Activated CD8-positive, alpha-beta T cell treated with anti-CD3 and anti-CD28 coated beads, Interleukin-2, amount 10 ng/mL, durations not matched to agents 7 days and 5 days (primary cell): Measurements from ENCODE around the gene CARD14. TPM values are rescaled to one million over a fixed set of nuclear protein-coding genes. Genes with fewer than 3 reads are reported as not detected.

Experiments
- ATAC-seq: fragments of 150-1000 bp; cut with Tn5 transposase; one replicate; pipeline ENCODE4 v1.10.0; 2021; ENCODE audit warnings: moderate library complexity
- CTCF ChIA-PET: fragments of 350-600 bp; sonication (Branson Sonifier 250); formaldehyde crosslinking; loops from one replicate; lab custom pipeline; 2021; ENCODE audit warnings: antibody characterized with exemption; lab: Charles Lee
- POLR2A ChIA-PET: fragments of 350-600 bp; sonication (Branson Sonifier 250); formaldehyde crosslinking; loops from one replicate; lab custom pipeline; 2021; ENCODE audit warnings: antibody characterized with exemption; lab: Charles Lee
- DNase-seq: peaks from one replicate; pipeline ENCODE4 v3.0.0-alpha.2; 2020
- H3K27ac Mint-ChIP-seq: one replicate; pipeline ENCODE4 v1.8.0; 2021; ENCODE audit warnings: mild to moderate bottlenecking, mixed read lengths
- H3K27me3 Mint-ChIP-seq: one replicate; pipeline ENCODE4 v1.8.0; 2021; ENCODE audit warnings: low read depth, mixed read lengths
- H3K36me3 Mint-ChIP-seq: one replicate; pipeline ENCODE4 v1.8.0; 2021; ENCODE audit warnings: low read depth, mixed read lengths
- H3K4me1 Mint-ChIP-seq: one replicate; pipeline ENCODE4 v1.8.0; 2021; ENCODE audit warnings: low read depth, mixed read lengths
- H3K4me3 Mint-ChIP-seq: one replicate; pipeline ENCODE4 v1.8.0; 2021; ENCODE audit warnings: mild to moderate bottlenecking, mixed read lengths
- H3K9me3 Mint-ChIP-seq: one replicate; pipeline ENCODE4 v1.8.0; 2022; ENCODE audit warnings: mixed read lengths; ENCODE audit not compliant: insufficient read depth
- total RNA-seq, 2 experiments: library from RNA; stranded (reverse); gene quantifications; one replicate each; pipeline ENCODE4 v1.2.3, GENCODE V29; 2021

The CARD14 gene
- total RNA-seq, 2 experiments from 2014 or later, result not detected

DNA sequence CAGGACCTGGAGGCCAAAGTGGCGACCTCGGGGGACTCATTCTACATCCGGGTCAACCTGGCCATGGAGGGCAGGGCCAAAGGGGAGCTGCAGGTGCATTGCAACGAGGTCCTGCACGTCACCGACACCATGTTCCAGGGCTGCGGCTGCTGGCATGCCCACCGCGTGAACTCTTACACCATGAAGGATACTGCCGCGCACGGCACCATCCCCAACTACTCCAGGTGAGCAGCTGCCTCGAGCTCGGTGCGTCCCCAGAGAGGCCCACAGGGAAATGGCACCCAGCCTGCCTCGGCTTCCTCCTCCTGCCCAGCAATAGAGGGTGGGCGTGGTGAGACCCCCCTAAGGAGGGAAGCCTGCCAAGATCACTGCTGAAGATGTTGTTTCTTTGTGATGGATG lies 32.4 kb downstream of the CARD14 start:
- ATAC-seq (no peak), DNase-seq (no peak)
- H3K27me3 Mint-ChIP-seq, result no peaks in the 10 kb centered on the region
- POLR2A ChIA-PET, result interaction anchor here (0.7 kb wide), 1 partner anchor 38 kb away, joined by 3 read pairs; no protein-coding TSS in a partner anchor
- no peak overlapping the region for H3K27ac Mint-ChIP-seq
- CTCF ChIA-PET, result no interaction called here
- no peak overlapping the region for H3K4me3 Mint-ChIP-seq
- no peaks in the 10 kb centered on the region for H3K4me1 Mint-ChIP-seq
- H3K9me3 Mint-ChIP-seq, result no peaks in the 10 kb centered on the region
- no peaks in the 10 kb centered on the region for H3K36me3 Mint-ChIP-seq

DNA sequence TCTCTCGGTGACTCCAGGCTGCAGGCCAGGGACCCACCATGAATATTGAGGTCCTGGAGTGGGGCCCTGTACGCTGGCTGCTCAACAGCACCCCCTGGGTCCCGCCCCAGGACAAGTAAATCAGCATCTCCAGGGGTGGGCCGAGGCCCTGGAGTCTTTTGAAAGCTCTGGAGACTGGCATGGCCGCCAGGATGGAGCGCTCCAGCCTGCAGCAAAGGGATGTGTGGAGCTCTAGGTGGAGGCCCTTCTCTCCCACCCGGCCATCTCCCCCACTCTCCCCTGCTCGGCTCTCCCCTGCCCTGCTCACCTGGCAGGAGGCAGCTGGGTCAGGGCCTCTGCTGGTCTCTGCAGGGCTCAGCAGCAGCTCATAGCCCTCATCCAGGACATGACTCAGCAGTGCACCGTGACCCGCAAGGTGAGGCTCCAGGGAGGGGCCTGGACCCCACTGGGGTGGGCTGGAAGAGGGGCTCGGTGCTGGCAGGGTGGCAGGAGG lies 33.7 kb downstream of the CARD14 start:
- ChIA-PET POLR2A (no interaction called here), CTCF (no interaction called here)
- H3K27ac Mint-ChIP-seq, result no peak overlapping the region
- H3K4me3 Mint-ChIP-seq, result no peak overlapping the region
- ATAC-seq (no peak), DNase-seq (no peak)
- H3K36me3 Mint-ChIP-seq, result no peaks in the 10 kb centered on the region
- no peaks in the 10 kb centered on the region for H3K27me3 Mint-ChIP-seq
- H3K4me1 Mint-ChIP-seq, result no peaks in the 10 kb centered on the region
- H3K9me3 Mint-ChIP-seq, result no peaks in the 10 kb centered on the region

DNA sequence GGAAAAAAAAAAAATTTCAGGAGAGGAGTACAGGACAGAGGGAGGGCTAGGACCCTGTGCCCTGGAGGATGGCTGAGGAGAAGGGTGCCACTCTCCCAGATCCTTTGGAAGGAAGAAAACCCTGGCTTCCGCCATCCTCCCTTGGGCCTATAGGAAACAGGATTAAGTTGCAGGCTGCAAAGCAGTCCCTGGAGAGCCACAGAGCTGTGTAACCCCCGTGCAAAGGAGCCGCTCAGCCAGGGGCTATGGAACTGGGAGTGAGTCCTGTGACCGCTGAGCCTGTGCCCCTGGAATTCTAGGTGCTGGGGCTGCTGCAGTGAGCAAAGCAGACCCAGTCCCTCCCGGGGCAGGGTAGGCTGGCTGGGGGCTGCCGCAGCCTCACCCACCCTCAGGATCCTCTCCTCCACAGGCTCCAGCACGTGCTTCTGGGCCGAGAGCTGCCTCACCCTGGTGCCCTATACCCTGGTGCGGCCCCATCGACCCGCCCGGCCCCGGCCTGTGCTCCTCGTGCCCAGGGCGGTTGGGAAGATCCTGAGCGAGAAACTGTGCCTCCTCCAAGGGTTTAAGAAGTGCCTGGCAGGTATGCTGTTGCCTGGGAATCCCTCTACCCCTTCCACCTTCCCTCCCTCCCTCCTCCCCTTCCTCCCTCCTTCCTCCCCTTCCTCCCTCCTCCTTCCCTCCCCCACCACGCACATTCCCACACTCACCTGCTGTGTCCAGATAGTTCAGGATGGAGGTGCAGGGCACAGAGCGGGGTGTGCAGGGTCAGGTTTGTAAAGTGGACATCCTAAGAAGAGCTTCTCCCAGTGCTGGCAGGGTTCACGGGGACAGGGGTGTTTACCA lies 35.0 kb downstream of the CARD14 start:
- ATAC-seq, result no peak
- H3K27me3 Mint-ChIP-seq, result no peaks in the 10 kb centered on the region
- no peak for DNase-seq
- POLR2A ChIA-PET, result no interaction called here
- CTCF ChIA-PET, result no interaction called here
- H3K4me1 Mint-ChIP-seq, result no peaks in the 10 kb centered on the region
- H3K9me3 Mint-ChIP-seq, result no peaks in the 10 kb centered on the region
- no peak overlapping the region for H3K4me3 Mint-ChIP-seq
- H3K36me3 Mint-ChIP-seq, result no peaks in the 10 kb centered on the region
- H3K27ac Mint-ChIP-seq, result no peak overlapping the region

DNA sequence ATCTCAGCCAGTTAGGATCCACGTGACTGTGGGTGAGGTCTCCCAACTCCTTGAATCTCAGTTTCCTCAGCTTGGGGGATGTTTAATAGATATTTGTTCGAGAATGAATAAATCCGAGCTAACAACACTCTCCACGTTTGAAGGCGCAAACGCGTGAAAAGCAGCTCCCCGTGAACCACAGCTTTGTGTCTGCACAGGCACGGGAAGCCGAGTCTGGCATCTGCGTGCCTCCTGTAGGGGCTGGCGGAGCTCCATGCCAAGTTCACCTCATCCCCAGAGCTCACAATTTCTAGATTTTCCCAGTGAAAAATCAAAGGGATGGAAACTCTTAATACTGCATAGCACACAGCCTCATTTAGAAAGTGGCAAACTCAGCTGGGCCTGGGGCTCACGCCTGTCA lies 36.0 kb downstream of the CARD14 start:
- CTCF ChIA-PET, result interaction anchor here (1.0 kb wide), 1 partner anchor 10 kb away, joined by 4 read pairs; no protein-coding TSS in a partner anchor
- no peak overlapping the region for H3K4me3 Mint-ChIP-seq
- no peak for ATAC-seq

DNA sequence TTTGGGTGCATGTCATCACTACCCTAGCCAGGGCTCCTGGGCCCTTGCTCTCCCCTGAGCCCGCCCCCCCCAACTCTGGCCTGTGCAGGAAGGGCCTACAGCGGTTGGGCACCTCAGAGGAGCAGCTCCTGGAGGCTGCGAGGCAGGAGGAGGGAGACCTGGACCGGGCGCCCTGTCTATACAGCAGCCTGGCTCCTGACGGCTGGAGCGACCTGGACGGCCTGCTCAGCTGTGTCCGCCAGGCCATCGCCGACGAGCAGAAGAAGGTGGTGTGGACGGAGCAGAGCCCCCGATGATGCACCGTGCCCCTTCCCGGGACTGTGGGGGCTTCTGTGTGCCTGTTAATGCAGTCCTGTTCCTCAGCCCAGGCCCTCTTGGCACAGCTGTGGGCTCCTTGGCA lies 38.2 kb downstream of the CARD14 start:
- Mint-ChIP-seq H3K27me3 (no peaks in the 10 kb centered on the region), H3K27ac (no peak overlapping the region), H3K9me3 (no peaks in the 10 kb centered on the region), H3K4me3 (no peak overlapping the region), H3K36me3 (no peaks in the 10 kb centered on the region), H3K4me1 (peaks cover 2% of the 10 kb centered on the region)
- CTCF ChIA-PET, result no interaction called here
- ATAC-seq (no peak), DNase-seq (no peak)
- POLR2A ChIA-PET, result interaction anchor here (0.6 kb wide), 1 partner anchor 59 kb away, joined by 3 read pairs; no protein-coding TSS in a partner anchor

More for the DNA sequence above, 36.0 kb downstream of the CARD14 start:
- no peaks in the 10 kb centered on the region for H3K9me3 Mint-ChIP-seq
- no peak for DNase-seq
- H3K36me3 Mint-ChIP-seq, result no peaks in the 10 kb centered on the region
- POLR2A ChIA-PET, result interaction anchor here (0.6 kb wide), 1 partner anchor 58 kb away, joined by 3 read pairs; no protein-coding TSS in a partner anchor
- H3K27me3 Mint-ChIP-seq, result no peaks in the 10 kb centered on the region
- H3K27ac Mint-ChIP-seq, result no peak overlapping the region
- no peaks in the 10 kb centered on the region for H3K4me1 Mint-ChIP-seq

DNA sequence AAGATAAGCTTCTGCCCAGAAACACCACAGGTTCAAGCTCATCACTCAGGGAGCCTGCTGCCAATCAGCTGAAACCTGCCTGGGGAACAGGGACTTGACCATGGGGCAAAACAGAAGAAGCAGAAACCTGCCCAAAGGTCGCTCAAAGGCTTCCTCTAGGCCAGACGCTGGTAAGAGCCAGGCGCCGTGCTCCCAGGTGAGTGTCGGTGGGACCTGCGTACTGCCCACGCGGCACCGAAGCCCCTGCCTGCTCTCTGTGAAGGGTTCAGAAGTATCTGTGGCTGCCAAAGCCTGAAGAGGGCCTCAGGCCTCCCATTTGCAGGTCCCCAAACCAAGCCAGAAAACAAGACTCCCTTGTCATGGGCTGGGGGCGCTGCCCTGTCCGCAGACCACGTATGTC lies 39.9 kb downstream of the CARD14 start:
- Mint-ChIP-seq H3K4me1 (peaks cover 6% of the 10 kb centered on the region), H3K27ac (no peak overlapping the region), H3K9me3 (no peaks in the 10 kb centered on the region), H3K27me3 (no peaks in the 10 kb centered on the region), H3K4me3 (no peak overlapping the region), H3K36me3 (no peaks in the 10 kb centered on the region)
- no peak for ATAC-seq
- no peak for DNase-seq
- ChIA-PET POLR2A (interaction anchor here (0.6 kb wide), 1 partner anchor 77 kb away, joined by 3 read pairs; no protein-coding TSS in a partner anchor), CTCF (interaction anchor here (1.0 kb wide), 1 partner anchor 57 kb away, joined by 4 read pairs; no protein-coding TSS in a partner anchor)

DNA sequence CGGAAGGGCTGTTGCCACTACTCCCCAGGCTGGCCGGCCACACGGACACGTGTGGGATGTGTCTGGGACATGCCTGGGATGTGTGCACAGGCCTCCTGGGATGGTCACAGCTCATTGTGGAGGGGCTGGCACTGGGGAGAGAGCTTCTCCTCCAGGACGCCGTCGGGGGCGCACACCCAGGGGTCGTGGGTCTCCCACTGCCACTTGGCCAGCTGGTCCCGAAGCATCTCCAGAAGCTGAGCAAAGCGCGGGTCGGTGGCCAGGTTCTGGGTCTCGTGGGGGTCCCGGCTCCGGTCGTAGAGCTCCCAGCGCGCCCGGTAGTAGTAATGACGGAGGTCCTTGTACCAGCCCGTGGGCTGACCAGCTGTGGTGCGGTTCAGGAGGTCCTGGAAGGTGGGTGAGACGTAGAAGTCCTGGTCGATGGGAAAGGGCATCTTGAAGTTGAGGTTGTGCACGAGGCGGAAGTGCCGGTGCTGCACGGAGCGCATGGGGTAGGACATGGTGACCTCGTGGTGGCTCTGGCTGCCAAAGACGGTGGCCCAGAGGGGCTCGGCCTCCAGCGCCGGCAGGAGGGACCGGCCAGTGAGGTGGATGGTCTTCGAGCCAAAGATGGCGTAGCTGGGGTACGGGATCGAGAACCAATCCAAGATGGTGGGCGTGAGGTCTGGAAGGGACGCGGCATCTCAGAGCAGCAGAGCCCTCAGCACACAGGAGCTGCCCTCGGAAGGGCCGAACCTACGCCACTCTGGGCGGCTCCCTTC lies 40.7 kb downstream of the CARD14 start:
- no peaks in the 10 kb centered on the region for H3K9me3 Mint-ChIP-seq
- H3K36me3 Mint-ChIP-seq, result no peaks in the 10 kb centered on the region
- CTCF ChIA-PET, result no interaction called here
- DNase-seq (no peak), ATAC-seq (no peak)
- no peak overlapping the region for H3K4me3 Mint-ChIP-seq
- peaks cover 6% of the 10 kb centered on the region for H3K4me1 Mint-ChIP-seq
- POLR2A ChIA-PET, result interaction anchor here (0.6 kb wide), 1 partner anchor 77 kb away, joined by 3 read pairs; no protein-coding TSS in a partner anchor
- no peaks in the 10 kb centered on the region for H3K27me3 Mint-ChIP-seq
- H3K27ac Mint-ChIP-seq, result no peak overlapping the region

DNA sequence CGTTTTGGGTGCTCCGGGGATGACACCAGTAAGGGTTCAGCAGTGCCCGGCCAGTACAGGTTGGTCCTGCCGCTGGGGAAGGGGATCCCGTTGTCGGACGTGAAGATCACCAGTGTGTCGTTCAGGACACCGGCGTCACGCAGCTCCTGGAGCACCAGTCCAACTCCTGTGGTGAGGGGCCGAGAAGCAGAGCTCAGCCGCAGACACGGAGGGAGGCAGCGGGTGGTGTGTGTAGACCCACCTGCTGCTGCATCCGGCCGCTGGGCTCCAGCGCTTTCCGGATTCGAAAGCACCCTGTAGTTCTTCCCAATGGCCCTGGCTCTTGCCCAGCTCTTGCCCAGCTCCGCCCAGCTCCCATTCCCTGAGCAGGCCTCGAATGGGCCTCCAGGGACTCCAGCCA lies 42.3 kb downstream of the CARD14 start:
- no peak overlapping the region for H3K27ac Mint-ChIP-seq
- no peaks in the 10 kb centered on the region for H3K27me3 Mint-ChIP-seq
- H3K4me3 Mint-ChIP-seq, result no peak overlapping the region
- POLR2A ChIA-PET, result interaction anchor here (0.9 kb wide), 1 partner anchor 10 kb away, joined by 3 read pairs; no protein-coding TSS in a partner anchor
- H3K9me3 Mint-ChIP-seq, result no peaks in the 10 kb centered on the region
- ATAC-seq (no peak), DNase-seq (no peak)
- no peaks in the 10 kb centered on the region for H3K36me3 Mint-ChIP-seq
- H3K4me1 Mint-ChIP-seq, result peaks cover 6% of the 10 kb centered on the region
- CTCF ChIA-PET, result interaction anchor here (0.8 kb wide), 1 partner anchor 16 kb away, joined by 3 read pairs; no protein-coding TSS in a partner anchor

DNA sequence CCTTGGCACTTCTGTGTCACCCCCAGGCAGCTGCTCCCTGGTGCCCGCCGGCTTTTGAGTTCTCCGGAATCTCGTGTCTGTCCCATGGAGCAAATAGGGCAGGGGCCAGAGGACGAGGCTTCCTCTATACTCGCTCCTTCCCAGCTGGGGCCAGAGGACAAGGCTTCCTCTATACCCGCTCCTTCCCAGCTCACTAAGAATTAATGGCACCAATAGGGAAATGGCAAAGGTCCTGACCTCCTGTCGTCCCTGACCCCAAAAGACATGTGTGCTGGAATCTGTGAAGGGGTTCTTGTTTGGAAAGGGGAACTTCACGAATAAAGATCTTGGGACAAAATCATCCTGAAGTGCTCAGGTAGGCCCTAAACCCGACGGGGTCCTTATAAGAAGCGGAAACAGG lies 42.7 kb downstream of the CARD14 start:
- H3K4me3 Mint-ChIP-seq, result no peak overlapping the region
- ChIA-PET POLR2A (interaction anchor here (0.9 kb wide), 1 partner anchor 10 kb away, joined by 3 read pairs; no protein-coding TSS in a partner anchor), CTCF (interaction anchor here (0.8 kb wide), 1 partner anchor 17 kb away, joined by 3 read pairs; no protein-coding TSS in a partner anchor)
- no peaks in the 10 kb centered on the region for H3K27me3 Mint-ChIP-seq
- no peak for ATAC-seq
- peaks cover 6% of the 10 kb centered on the region for H3K4me1 Mint-ChIP-seq
- no peaks in the 10 kb centered on the region for H3K36me3 Mint-ChIP-seq
- no peak overlapping the region for H3K27ac Mint-ChIP-seq
- no peaks in the 10 kb centered on the region for H3K9me3 Mint-ChIP-seq
- no peak for DNase-seq

DNA sequence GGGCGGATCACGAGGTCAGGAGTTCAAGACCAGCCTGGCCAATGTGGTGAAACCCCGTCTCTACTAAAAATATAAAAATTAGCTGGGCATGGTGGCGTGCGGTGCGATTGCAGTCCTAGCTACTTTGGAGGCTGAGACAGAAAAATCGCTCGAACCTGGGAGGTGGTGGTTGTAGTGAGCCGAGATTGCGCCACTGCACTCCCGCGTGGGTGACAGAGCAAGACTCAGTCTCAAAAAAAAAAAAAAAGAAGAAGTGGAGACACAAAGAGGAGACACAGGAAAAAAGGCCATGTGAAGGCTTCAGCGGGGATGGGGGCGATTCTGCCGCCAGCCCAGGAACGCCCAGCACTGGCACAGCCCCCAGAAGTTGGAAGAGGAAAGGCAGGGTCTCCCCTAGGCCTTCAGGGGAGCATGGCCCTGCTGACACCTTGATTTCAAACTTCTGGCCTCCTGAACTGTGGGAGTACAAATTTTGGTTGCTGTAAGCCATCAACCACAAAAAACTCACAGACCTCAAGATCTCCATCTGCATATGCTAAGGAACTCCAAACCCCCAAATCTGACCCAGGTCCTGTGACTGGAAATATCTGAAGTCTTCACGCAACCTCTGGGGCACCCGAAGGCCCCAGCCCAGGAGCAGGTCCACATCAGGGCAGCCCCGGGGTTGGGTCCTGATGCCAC lies 43.3 kb downstream of the CARD14 start:
- Mint-ChIP-seq H3K9me3 (no peaks in the 10 kb centered on the region), H3K36me3 (no peaks in the 10 kb centered on the region), H3K27me3 (no peaks in the 10 kb centered on the region), H3K4me3 (no peak overlapping the region), H3K27ac (no peak overlapping the region), H3K4me1 (peaks cover 6% of the 10 kb centered on the region)
- ChIA-PET CTCF (no interaction called here), POLR2A (interaction anchor here (0.9 kb wide), 1 partner anchor 9 kb away, joined by 3 read pairs; no protein-coding TSS in a partner anchor)
- DNase-seq (no peak), ATAC-seq (no peak)

DNA sequence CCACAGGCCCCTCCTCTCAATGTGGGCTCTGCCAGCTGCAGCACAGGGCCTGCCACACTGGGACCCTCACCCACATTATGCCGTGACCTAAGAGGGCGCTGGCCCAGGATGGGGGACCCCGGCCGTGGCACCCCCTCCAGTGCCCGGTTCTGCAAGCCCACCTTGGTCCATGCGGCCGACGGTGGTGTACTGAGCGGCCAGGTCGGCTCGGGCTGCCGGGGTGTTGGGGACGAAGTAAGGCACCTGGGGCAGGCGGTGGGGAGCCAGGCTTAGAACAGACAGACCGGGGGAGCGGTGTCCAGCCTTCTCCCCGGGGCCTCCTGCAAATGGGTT lies 43.8 kb downstream of the CARD14 start:
- no peak overlapping the region for H3K4me3 Mint-ChIP-seq
- no peaks in the 10 kb centered on the region for H3K27me3 Mint-ChIP-seq
- CTCF ChIA-PET, result no interaction called here

More for the DNA sequence above, 43.8 kb downstream of the CARD14 start:
- no peak for ATAC-seq
- POLR2A ChIA-PET, result no interaction called here
- peaks cover 9% of the 10 kb centered on the region for H3K4me1 Mint-ChIP-seq
- no peak overlapping the region for H3K27ac Mint-ChIP-seq
- no peaks in the 10 kb centered on the region for H3K9me3 Mint-ChIP-seq
- no peak for DNase-seq
- no peaks in the 10 kb centered on the region for H3K36me3 Mint-ChIP-seq
